ENCODE measurements around the gene ACTR3C. TPM values are rescaled to one million over a fixed set of nuclear protein-coding genes. Genes with fewer than 3 reads are reported as not detected.
A peak's percentile ranks its signal among the peaks of the same experiment; 100 is the strongest.

ACTR3C gene
- total and polyA plus RNA-seq, 2 of the 13 experiments (the other 11 are each of a cell fraction or from before 2014, with no cell fraction given) = 3.8 to 7.5 TPM

- no peak for TF ChIP-seq SOX13 (IDR thresholded peaks at IDR 0.05)
- TF ChIP-seq SOX13 (CRISPR knock-in tag; conservative IDR thresholded peaks at IDR 0.05 in 1 of 2, IDR thresholded peaks at IDR 0.05 in 1 of 2) = peak in 1 of 2 experiments; percentile 63; a peak in 1 of 4 replicates
- peak; percentile 59; the same call in 1 of the 2 replicates for TF ChIP-seq MLX (CRISPR knock-in tag; IDR thresholded peaks at IDR 0.05)
- TF ChIP-seq CBFB (CRISPR knock-in tag; IDR thresholded peaks at IDR 0.05) = peak; percentile 87
- 0 out of 2 replicates have a peak, but pooled peaks have one; percentile 22 for TF ChIP-seq NFATC3 (CRISPR knock-in tag; IDR thresholded peaks at IDR 0.05)
- TF ChIP-seq ZNF354B (CRISPR knock-in tag; IDR thresholded peaks at IDR 0.05) = no peak
- TF ChIP-seq FOXP4 (CRISPR knock-in tag; IDR thresholded peaks at IDR 0.05) = peak; percentile 38; the same call in 1 of the 2 replicates
- TF ChIP-seq, protein P1, sequence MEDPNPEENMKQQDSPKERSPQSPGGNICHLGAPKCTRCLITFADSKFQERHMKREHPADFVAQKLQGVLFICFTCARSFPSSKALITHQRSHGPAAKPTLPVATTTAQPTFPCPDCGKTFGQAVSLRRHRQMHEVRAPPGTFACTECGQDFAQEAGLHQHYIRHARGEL (CRISPR knock-in tag; IDR thresholded peaks at IDR 0.05) = peak; percentile 85; the same call in 1 of the 2 replicates
- TF ChIP-seq HOXD1 (CRISPR knock-in tag; IDR thresholded peaks at IDR 0.05) = no peak; the same call in 1 of the 2 replicates
- TF ChIP-seq ZNF17 (CRISPR knock-in tag; IDR thresholded peaks at IDR 0.05) = 0 out of 2 replicates have a peak, but pooled peaks have one; percentile 88
- no peak for TF ChIP-seq ZNF260 (CRISPR knock-in tag; IDR thresholded peaks at IDR 0.05; ENCODE audit: borderline replicate concordance, low read depth)
- 0 out of 2 replicates have a peak, but pooled peaks have one; percentile 22 for TF ChIP-seq KDM4B (CRISPR knock-in tag; IDR thresholded peaks at IDR 0.05)
- TF ChIP-seq FOXO1 (CRISPR knock-in tag; IDR thresholded peaks at IDR 0.05) = peak; percentile 80
- no peak; the same call in 1 of the 2 replicates for TF ChIP-seq NR2F2 (IDR thresholded peaks at IDR 0.05; ENCODE audit: borderline replicate concordance, low read depth)
- TF ChIP-seq ZNF570 (CRISPR knock-in tag; IDR thresholded peaks at IDR 0.05; ENCODE audit: borderline replicate concordance) = no peak
- peak; percentile 51; the same call in 1 of the 2 replicates for TF ChIP-seq TFDP2 (CRISPR knock-in tag; IDR thresholded peaks at IDR 0.05)
- TF ChIP-seq ZFAT (CRISPR knock-in tag; conservative IDR thresholded peaks at IDR 0.05) = peak; percentile 86; the same call in 1 of the 2 replicates
- TF ChIP-seq, protein P2, sequence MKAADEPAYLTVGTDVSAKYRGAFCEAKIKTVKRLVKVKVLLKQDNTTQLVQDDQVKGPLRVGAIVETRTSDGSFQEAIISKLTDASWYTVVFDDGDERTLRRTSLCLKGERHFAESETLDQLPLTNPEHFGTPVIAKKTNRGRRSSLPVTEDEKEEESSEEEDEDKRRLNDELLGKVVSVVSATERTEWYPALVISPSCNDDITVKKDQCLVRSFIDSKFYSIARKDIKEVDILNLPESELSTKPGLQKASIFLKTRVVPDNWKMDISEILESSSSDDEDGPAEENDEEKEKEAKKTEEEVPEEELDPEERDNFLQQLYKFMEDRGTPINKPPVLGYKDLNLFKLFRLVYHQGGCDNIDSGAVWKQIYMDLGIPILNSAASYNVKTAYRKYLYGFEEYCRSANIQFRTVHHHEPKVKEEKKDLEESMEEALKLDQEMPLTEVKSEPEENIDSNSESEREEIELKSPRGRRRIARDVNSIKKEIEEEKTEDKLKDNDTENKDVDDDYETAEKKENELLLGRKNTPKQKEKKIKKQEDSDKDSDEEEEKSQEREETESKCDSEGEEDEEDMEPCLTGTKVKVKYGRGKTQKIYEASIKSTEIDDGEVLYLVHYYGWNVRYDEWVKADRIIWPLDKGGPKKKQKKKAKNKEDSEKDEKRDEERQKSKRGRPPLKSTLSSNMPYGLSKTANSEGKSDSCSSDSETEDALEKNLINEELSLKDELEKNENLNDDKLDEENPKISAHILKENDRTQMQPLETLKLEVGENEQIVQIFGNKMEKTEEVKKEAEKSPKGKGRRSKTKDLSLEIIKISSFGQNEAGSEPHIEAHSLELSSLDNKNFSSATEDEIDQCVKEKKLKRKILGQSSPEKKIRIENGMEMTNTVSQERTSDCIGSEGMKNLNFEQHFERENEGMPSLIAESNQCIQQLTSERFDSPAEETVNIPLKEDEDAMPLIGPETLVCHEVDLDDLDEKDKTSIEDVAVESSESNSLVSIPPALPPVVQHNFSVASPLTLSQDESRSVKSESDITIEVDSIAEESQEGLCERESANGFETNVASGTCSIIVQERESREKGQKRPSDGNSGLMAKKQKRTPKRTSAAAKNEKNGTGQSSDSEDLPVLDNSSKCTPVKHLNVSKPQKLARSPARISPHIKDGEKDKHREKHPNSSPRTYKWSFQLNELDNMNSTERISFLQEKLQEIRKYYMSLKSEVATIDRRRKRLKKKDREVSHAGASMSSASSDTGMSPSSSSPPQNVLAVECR (CRISPR knock-in tag; IDR thresholded peaks at IDR 0.05; ENCODE audit: borderline replicate concordance) = peak; percentile 95
- no peak for TF ChIP-seq NONO (IDR thresholded peaks at IDR 0.05)
- TF ChIP-seq NONO (CRISPR knock-in tag; conservative IDR thresholded peaks at IDR 0.05) = peak; percentile 93
- TF ChIP-seq HDAC2 (CRISPR knock-in tag; IDR thresholded peaks at IDR 0.05) = peak; percentile 85
Observed at GRCh38 chr7:150322833-150323681, at the start of gene ACTR3C, which contains the start of gene LRRC61 (continued).

Measured in HepG2 (cell line).